SK-N-SH (cell line): Measurements from ENCODE around the gene DDX19B. TPM values are rescaled to one million over a fixed set of nuclear protein-coding genes. Genes with fewer than 3 reads are reported as not detected.

Experiments
- CTCF ChIA-PET: fragments of 300-600, 350-600 bp; formaldehyde crosslinking; extraction: SDS; loops from one replicate; lab custom pipeline; 2021; lab: Yijun Ruan, JAX
- POLR2A ChIA-PET: fragments of 350-600 bp; sonication (Branson Sonifier 250); formaldehyde crosslinking; extraction: SDS; loops from one replicate; lab custom pipeline; 2020; ENCODE audit warnings: antibody characterized with exemption, inconsistent platforms; lab: Yijun Ruan, JAX
- DNase-seq: peaks from one replicate; pipeline ENCODE4 v3.0.0; 2012
- H2AFZ ChIP-seq: fragments of 200-600 bp; sonication (generic); 2 replicates; pipeline ENCODE4 v1.8.1; 2016; ENCODE audit warnings: antibody characterized with exemption, mild to moderate bottlenecking, low read depth
- H3F3A ChIP-seq: fragments of 200-600 bp; sonication (generic); replicated peaks from 2 replicates; pipeline ENCODE3; 2016; ENCODE audit warnings: antibody characterized with exemption, mild to moderate bottlenecking; ENCODE audit not compliant: insufficient read depth
- H3K27ac ChIP-seq, 2 experiments: fragments of 200-500 bp in 1 of 2; fragments of 200-600 bp in 1 of 2; sonication (Bioruptor generic) in 1 of 2; sonication (generic), shearing (Covaris generic) in 1 of 2; 2 replicates each; pipeline versions ENCODE4 v1.5.1 to v1.6.1; 2014 to 2016; ENCODE audit warnings: low read depth in 2 of 2, inconsistent platforms in 1 of 2, low read length in 1 of 2, mild to moderate bottlenecking in 1 of 2, mixed read lengths in 1 of 2
- H3K27me3 ChIP-seq: fragments of 200-600 bp; sonication (generic), shearing (Covaris generic); 2 replicates; pipeline ENCODE4 v1.6.1; 2016; ENCODE audit warnings: mixed run types; ENCODE audit not compliant: insufficient read depth
- H3K36me3 ChIP-seq, 2 experiments: fragments of 200-500 bp in 1 of 2; fragments of 200-600 bp in 1 of 2; sonication (Bioruptor generic) in 1 of 2; sonication (generic) in 1 of 2; replicated peaks in 1 of 2; 2 replicates each; pipeline versions ENCODE3 to v1.5.1; 2014 to 2016; ENCODE audit warnings: low read length in 1 of 2, mild to moderate bottlenecking in 1 of 2; ENCODE audit not compliant: insufficient read depth in 2 of 2, control insufficient read depth in 1 of 2
- H3K4me1 ChIP-seq, 2 experiments: fragments of 200-500 bp in 1 of 2; fragments of 200-600 bp in 1 of 2; sonication (Bioruptor generic) in 1 of 2; sonication (generic), shearing (Covaris generic) in 1 of 2; 2 replicates each; pipeline versions ENCODE4 v1.5.1 to v1.6.1; 2014 to 2016; ENCODE audit warnings: low read depth in 1 of 2, low read length in 1 of 2, mixed run types in 1 of 2; ENCODE audit not compliant: insufficient read depth in 2 of 2, control insufficient read depth in 1 of 2
- H3K4me2 ChIP-seq: fragments of 200-600 bp; sonication (generic), shearing (Covaris generic); 2 replicates; pipeline ENCODE4 v1.6.1; 2017; ENCODE audit warnings: mixed run types
- H3K4me3 ChIP-seq, 2 experiments: fragments of 200-500 bp in 1 of 2; fragments of 200-600 bp in 1 of 2; sonication (Bioruptor generic) in 1 of 2; sonication (generic), shearing (Covaris generic) in 1 of 2; 2 replicates each; pipeline versions ENCODE4 v1.5.1 to v1.8.1; 2014 to 2016; ENCODE audit warnings: low read depth in 2 of 2, inconsistent platforms in 1 of 2, low read length in 1 of 2, mild to moderate bottlenecking in 1 of 2, mixed read lengths in 1 of 2, moderate library complexity in 1 of 2
- H3K79me2 ChIP-seq: fragments of 200-600 bp; sonication (generic); 2 replicates; pipeline ENCODE4 v1.8.1; 2017; ENCODE audit warnings: mild to moderate bottlenecking; ENCODE audit not compliant: insufficient read depth
- H3K9ac ChIP-seq: fragments of 200-600 bp; sonication (generic); 2 replicates; pipeline ENCODE4 v1.6.1; 2017; ENCODE audit warnings: mixed run types
- H3K9me2 ChIP-seq: fragments of 200-600 bp; sonication (generic); 2 replicates; pipeline ENCODE4 v1.6.1; 2017; ENCODE audit warnings: mixed run types
- H3K9me3 ChIP-seq: fragments of 200-600 bp; sonication (generic); 2 replicates; pipeline ENCODE4 v1.6.1; 2017; ENCODE audit warnings: mixed run types, mild to moderate bottlenecking, moderate library complexity
- H4K20me1 ChIP-seq: fragments of 200-600 bp; sonication (generic); 2 replicates; pipeline ENCODE4 v1.6.1; 2017; ENCODE audit warnings: mild to moderate bottlenecking, mixed run types; ENCODE audit not compliant: insufficient read depth
- EZH2phosphoT487 ChIP-seq: fragments of 200-600 bp; sonication (generic); IDR thresholded peaks from 2 replicates; pipeline ENCODE4 v1.6.1; 2017; ENCODE audit warnings: low read depth, mixed run types, mild to moderate bottlenecking, antibody characterized with exemption, moderate library complexity, borderline replicate concordance
- FOSL2 ChIP-seq: IDR thresholded peaks from 2 replicates; pipeline ENCODE4 v1.4.0; 2012; ENCODE audit warnings: low read depth, mild to moderate bottlenecking, moderate library complexity, borderline replicate concordance
- FOXJ3 ChIP-seq: sonication (generic); formaldehyde crosslinking; IDR thresholded peaks from 2 replicates; pipeline ENCODE4 v1.5.1; 2020; ENCODE audit warnings: mild to moderate bottlenecking, missing genetic modification reagents
- GABPA ChIP-seq: IDR thresholded peaks from 2 replicates; pipeline ENCODE4 v1.4.0; 2012; ENCODE audit warnings: low read depth, mild to moderate bottlenecking
- NRF1 ChIP-seq: IDR thresholded peaks from 2 replicates; pipeline ENCODE4 v1.6.1; 2012; ENCODE audit warnings: low read depth, mild to moderate bottlenecking, low read length
- RCOR1 ChIP-seq: fragments of 150-350 bp; IDR thresholded peaks from 2 replicates; pipeline ENCODE4 v1.6.1; 2017; ENCODE audit warnings: antibody characterized with exemption, low read length
- REST ChIP-seq: IDR thresholded peaks from 2 replicates; pipeline ENCODE4 v1.6.1; 2012; ENCODE audit warnings: mild to moderate bottlenecking, low read depth, low read length, moderate library complexity
- YY1 ChIP-seq: IDR thresholded peaks from 2 replicates; pipeline ENCODE4 v1.4.0; 2012; ENCODE audit warnings: low read depth, mild to moderate bottlenecking
- WGBS: methylation state at CpG from one replicate; pipeline ENCODE4 v1.1.6; 2017; ENCODE audit warnings: low lambda C conversion rate; 5-methylcytosine and 5-hydroxymethylcytosine counted together
- polyA plus RNA-seq, 3 experiments: library from polyadenylated mRNA; depleted of rRNA; stranded (reverse); fragments of >200 nt; gene quantifications; 2 replicates each; pipeline ENCODE4 v1.2.3, GENCODE V29; 2012
- small RNA-seq, 7 experiments: library from RNA; depleted of rRNA; stranded (forward); fragments of <200 nt; gene quantifications; one replicate each; pipeline ENCODE3, GENCODE V24; 2012
- TF ChIP-seq, protein P1 (sequence below): fragments of 150-350 bp; IDR thresholded peaks from 2 replicates; pipeline ENCODE4 v1.6.1; 2017; ENCODE audit warnings: antibody characterized with exemption, low read length, low read depth, borderline replicate concordance
- TF ChIP-seq, protein P2 (sequence below): IDR thresholded peaks from 2 replicates; pipeline ENCODE4 v1.4.0; 2012; ENCODE audit warnings: low read depth, borderline replicate concordance

DDX19B gene
- polyA plus RNA-seq, 1 of the 3 experiments (the other 2 are of a cell fraction), result 43.6 TPM

DNA sequence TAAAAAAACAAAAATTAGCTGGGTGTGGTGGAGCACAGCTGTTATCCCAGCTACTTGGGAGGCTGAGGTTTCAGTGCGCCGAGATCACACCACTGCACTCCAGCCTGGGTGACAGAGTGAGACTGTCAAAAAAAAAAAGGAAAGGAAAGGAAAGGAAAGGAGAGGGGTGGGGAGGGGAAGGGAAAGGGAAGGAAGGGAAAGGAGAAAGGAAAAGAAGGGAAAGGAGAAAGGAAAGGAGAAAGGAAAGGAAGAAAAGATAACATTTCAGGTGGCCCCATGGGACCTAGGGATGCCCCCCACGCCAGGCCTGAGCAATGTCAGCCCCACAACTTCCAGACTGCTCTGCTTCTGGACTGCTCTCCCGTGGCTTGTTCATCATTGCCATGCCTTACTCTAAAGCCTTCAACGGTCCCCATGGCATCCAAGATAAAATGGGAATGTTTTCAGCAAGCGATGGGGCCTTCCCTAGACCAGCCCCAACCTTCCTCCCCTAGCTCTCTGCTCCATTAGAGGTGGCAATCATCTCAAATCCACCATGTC is 84.5 kb downstream of the DDX19B start:
- Histone ChIP-seq H3K4me1 (peaks cover 6 to 8% of the 10 kb centered on the region in 2 experiments; a peak in 2 of 4 replicates), H3K4me3 (no peak overlapping the region), H2AFZ (no peak overlapping the region), H3K36me3 (peaks cover 13 to 35% of the 10 kb centered on the region in 2 experiments), H3K9ac (no peak overlapping the region)
- POLR2A ChIA-PET, result no interaction called here
- no peak for DNase-seq
- TF ChIP-seq FOXJ3 (CRISPR knock-in tag), result no peak
- TF ChIP-seq REST, result no peak
- TF ChIP-seq, protein P1, sequence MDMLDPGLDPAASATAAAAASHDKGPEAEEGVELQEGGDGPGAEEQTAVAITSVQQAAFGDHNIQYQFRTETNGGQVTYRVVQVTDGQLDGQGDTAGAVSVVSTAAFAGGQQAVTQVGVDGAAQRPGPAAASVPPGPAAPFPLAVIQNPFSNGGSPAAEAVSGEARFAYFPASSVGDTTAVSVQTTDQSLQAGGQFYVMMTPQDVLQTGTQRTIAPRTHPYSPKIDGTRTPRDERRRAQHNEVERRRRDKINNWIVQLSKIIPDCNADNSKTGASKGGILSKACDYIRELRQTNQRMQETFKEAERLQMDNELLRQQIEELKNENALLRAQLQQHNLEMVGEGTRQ, result no peak
- no peak for TF ChIP-seq RCOR1
- TF ChIP-seq, protein P2, sequence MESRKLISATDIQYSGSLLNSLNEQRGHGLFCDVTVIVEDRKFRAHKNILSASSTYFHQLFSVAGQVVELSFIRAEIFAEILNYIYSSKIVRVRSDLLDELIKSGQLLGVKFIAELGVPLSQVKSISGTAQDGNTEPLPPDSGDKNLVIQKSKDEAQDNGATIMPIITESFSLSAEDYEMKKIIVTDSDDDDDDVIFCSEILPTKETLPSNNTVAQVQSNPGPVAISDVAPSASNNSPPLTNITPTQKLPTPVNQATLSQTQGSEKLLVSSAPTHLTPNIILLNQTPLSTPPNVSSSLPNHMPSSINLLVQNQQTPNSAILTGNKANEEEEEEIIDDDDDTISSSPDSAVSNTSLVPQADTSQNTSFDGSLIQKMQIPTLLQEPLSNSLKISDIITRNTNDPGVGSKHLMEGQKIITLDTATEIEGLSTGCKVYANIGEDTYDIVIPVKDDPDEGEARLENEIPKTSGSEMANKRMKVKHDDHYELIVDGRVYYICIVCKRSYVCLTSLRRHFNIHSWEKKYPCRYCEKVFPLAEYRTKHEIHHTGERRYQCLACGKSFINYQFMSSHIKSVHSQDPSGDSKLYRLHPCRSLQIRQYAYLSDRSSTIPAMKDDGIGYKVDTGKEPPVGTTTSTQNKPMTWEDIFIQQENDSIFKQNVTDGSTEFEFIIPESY, result no peak
- no peak for TF ChIP-seq EZH2phosphoT487
- TF ChIP-seq NRF1, result no peak
- TF ChIP-seq YY1, result no peak
- no peak for TF ChIP-seq GABPA
- TF ChIP-seq FOSL2, result no peak
- TF ChIP-seq, all 33 proteins: peak for 0
- H4K20me1 ChIP-seq, result no peaks in the 10 kb centered on the region
- H3K4me2 ChIP-seq, result no peak overlapping the region
- no peaks in the 10 kb centered on the region for H3K9me2 ChIP-seq
- CTCF ChIA-PET, result interaction anchor here (1.5 kb wide), 1 partner anchor 11 kb away, joined by 7 read pairs; no protein-coding TSS in a partner anchor
- H3K79me2 ChIP-seq, result peaks cover 21% of the 10 kb centered on the region
- H3K27ac ChIP-seq, result no peak overlapping the region
- 81% methylated on average over 6 of the region's 6 CpGs for WGBS
- H3K27me3 ChIP-seq, result no peaks in the 10 kb centered on the region
- H3K9me3 ChIP-seq, result no peaks in the 10 kb centered on the region
- peaks cover 13% of the 10 kb centered on the region for H3F3A ChIP-seq

Small RNA genes lying within 50 kb of the gene (small RNA-seq; reads per million reads assigned to genes)
- gene RN7SL279P, result 0 to 0.79 (median 0) reads per million in 7 experiments

Other genes with a start within 250 kb of the DDX19B start
- gene PDPR, start 184.9 kb upstream of the DDX19B start, polyA plus RNA-seq (2012; rRNA removed), result 17.1 and 24.2 TPM in 2 replicates
- gene CLEC18C, start 125.4 kb upstream of the DDX19B start, polyA plus RNA-seq (2012; rRNA removed), result 0.08 and 0.23 TPM in 2 replicates
- 10.0 and 10.6 TPM in 2 replicates for gene EXOSC6, start 47.2 kb upstream of the DDX19B start, polyA plus RNA-seq (2012; rRNA removed)
- gene AARS1, start 9.7 kb upstream of the DDX19B start, polyA plus RNA-seq (2012; rRNA removed), result 70.5 and 77.3 TPM in 2 replicates
- gene DDX19A, start 47.7 kb downstream of the DDX19B start, polyA plus RNA-seq (2012; rRNA removed), result 56.0 and 61.1 TPM in 2 replicates
- 11.4 and 19.9 TPM in 2 replicates for gene ST3GAL2, start 139.9 kb downstream of the DDX19B start, polyA plus RNA-seq (2012; rRNA removed)
- 9.7 and 10.4 TPM in 2 replicates for gene FCSK, start 155.4 kb downstream of the DDX19B start, polyA plus RNA-seq (2012; rRNA removed)
- 54.4 and 72.7 TPM in 2 replicates for gene COG4, start 224.4 kb downstream of the DDX19B start, polyA plus RNA-seq (2012; rRNA removed)
- 75.9 and 81.7 TPM in 2 replicates for gene SF3B3, start 224.6 kb downstream of the DDX19B start, polyA plus RNA-seq (2012; rRNA removed)